HG03432 (cell line): ENCODE results near the gene HYI.
"Not testable (repeated sequence)": the region's sequence is repeated elsewhere in the genome, so short reads cannot be mapped to it uniquely, and the experiment has no call there.

Experiments used
- ATAC-seq: cut with Tn5 transposase; IDR thresholded peaks from one replicate; pipeline ENCODE4 v1.9.1; 2021; ENCODE audit warnings: mild to moderate bottlenecking, moderate library complexity; ENCODE audit not compliant: unreplicated experiment

Gene HYI

GRCh38 chr1:43432171-43432860 is 21.4 kb downstream of the HYI start:
- ATAC-seq: no peak

DNA sequence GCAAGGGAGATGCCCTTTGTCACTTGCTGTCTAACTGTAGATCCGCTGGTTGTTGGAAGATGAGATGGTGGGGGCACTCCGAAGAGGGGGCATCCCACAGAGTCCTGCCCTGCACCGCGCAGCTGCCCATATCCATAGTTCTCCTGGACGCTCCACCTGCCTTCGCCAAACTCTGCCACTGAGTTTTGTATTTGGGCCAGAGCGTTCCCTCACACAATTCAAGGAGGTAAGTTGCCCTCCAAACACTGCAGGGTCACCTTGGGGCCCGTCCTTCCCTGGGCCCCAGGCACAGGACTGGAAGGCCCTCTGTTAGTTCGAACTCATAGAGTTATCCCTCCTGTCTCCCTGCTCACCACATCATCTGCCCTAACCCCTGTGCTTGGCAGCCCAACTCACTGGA is 22.1 kb downstream of the HYI start:
- ATAC-seq: no peak

- ATAC-seq: no peak
Observed at GRCh38 chr1:43430831-43431230, 22.9 kb downstream of the HYI start.

DNA sequence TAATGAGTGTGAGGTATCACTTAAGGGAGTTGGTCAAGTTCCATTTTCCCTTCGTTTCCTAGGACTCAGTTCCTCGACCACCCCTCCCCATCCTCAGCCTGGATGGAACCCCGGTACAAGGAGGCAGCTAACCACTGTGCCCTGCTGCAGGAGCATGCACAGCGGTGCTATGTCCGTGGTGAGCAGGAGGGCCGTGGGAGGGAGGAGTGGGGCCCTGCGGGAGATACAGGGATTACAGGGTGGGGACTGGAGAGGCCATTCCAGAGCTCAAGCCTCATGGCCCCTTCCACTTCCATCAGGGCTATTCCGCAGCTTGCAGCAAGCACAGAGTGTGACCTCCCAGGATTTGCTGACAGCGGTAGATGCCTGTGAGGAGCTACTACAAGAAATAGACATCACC is 25.8 kb downstream of the HYI start:
- ATAC-seq: no peak

DNA sequence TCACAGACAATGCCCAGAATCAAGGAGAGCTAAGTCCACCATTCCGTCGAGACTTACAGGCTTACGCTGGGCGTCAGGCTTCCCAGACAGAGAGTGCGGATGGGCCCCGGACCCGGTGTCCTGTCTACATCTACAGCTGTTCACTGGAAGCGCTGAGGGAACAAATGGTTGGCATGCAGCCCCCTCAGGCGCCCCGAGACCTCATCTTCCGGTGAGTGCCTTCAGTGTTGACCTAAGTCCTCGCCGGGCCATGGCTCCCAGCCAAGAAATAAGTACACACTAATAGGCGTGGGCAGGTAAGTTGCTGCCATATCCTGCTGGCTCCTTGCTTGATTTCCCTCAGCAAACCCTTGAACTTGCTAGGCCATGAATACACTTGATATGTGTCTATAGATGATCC is 26.2 kb downstream of the HYI start:
- no peak for ATAC-seq

- no peak for ATAC-seq
Observed at GRCh38 chr1:43426221-43426620, 27.5 kb downstream of the HYI start.

DNA sequence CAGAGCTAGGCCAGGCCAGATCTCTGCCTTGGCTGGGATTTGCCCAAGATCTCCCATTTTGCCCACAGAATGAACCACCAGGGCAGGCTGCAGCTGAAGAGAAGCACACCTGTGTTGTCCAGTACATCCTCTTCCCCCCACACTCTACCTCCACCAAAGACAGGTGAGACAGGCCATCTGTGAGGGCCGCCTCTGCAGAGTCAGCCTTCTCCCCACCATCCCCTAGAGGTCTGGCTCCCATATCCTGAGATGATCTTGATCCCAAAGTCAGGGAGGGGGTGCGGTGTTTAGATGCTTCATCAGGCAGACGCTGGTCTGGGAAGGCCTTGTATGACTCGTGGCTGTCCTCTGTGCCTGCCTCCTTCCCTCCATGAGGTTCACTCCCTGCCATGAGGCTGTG is 28.7 kb downstream of the HYI start:
- no peak for ATAC-seq

DNA sequence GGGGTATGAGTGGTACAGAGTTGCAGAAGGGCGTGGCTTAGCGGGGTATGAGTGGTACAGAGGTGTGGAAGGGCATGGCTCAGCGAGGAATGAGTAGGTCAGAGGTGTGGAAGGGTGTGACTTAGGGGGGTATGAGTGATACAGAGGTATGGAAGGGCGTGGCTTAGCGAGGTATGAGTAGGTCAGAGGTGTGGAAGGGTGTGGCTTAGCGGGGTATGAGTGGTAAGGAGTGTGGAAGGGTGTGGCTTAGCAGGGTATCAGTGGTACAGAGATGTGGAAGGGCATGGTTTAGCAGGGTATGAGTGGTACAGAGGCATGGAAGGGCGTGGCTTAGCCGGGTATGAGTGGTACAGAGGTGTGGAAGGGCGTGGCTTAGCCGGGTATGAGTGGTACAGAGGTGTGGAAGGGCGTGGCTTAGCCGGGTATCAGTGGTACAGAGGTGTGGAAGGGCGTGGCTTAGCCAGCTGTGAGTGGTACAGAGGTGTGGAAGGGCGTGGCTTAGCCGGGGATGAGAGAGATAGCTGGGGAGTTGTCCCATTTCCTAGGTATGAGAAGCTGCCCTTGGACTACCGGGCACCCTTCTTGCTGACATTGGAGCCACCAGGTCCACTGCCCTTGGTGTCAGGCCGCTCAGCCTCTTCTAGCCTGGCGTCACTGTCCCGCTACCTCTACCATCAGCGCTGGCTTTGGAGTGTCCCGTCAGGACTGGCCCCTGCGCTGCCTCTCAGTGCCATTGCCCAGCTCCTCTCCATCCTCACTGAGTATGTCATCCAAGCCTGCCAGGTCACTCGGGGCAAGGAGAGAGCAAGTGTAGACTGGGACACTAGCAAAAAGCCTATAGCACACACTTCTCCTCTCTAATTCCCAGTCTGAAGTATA is 29.8 kb downstream of the HYI start:
- ATAC-seq: no peak

- ATAC-seq: no peak
Observed at GRCh38 chr1:43422995-43423671, 30.6 kb downstream of the HYI start.

DNA sequence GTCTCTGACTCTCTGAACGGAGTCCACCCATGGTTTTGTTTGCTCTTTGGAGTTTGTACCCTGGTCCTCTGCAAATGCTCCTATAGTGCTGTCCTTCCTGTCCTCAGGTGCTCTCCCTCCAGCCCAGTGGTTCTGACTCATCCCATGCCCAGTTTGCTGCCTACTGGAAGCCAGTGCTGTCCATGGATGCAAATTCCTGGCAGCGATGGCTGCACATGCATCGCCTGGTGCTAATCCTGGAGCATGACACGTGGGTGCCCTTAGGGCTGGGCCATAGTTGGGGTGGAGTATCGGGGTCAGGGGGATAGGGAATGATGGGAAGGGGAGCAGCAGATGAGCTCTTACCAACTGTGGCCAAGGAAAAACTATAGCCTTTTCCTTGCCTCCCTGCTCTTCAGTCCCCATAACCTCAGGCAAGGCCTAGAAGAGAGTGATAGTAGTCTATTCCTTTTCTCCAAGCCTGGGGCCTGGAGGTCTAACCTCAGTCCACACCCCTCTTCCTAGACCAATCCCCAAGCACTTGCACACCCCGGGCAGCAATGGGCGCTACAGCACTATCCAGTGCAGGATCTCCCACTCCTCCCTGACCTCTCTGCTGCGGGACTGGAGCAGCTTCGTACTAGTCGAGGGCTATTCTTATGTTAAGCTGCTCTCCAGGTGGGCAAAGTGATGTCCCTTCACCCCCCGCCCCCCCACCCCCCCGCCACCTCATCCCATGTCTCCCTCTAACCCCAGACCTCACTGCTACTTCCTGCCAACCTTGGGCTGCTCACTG is 31.6 kb downstream of the HYI start:
- no peak for ATAC-seq

- no peak for ATAC-seq
Observed at GRCh38 chr1:43421396-43421795, 32.3 kb downstream of the HYI start.

DNA sequence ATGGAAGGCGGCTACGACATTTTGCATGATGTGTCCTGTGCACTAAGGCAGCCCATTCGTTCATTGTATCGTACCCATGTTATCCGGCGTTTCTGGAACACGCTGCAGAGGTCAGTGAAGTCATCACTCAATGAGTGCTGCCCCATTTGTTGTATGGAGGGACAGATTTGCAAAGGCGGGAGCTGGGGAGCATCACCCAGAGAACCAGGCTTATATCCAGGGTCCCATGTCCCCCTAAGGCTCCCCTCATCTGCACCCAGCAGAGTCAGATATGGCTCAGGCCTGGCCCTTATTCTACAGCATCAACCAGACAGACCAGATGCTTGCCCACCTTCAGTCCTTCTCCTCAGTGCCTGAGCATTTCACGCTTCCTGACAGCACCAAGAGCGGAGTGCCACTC is 32.9 kb downstream of the HYI start:
- no peak for ATAC-seq

DNA sequence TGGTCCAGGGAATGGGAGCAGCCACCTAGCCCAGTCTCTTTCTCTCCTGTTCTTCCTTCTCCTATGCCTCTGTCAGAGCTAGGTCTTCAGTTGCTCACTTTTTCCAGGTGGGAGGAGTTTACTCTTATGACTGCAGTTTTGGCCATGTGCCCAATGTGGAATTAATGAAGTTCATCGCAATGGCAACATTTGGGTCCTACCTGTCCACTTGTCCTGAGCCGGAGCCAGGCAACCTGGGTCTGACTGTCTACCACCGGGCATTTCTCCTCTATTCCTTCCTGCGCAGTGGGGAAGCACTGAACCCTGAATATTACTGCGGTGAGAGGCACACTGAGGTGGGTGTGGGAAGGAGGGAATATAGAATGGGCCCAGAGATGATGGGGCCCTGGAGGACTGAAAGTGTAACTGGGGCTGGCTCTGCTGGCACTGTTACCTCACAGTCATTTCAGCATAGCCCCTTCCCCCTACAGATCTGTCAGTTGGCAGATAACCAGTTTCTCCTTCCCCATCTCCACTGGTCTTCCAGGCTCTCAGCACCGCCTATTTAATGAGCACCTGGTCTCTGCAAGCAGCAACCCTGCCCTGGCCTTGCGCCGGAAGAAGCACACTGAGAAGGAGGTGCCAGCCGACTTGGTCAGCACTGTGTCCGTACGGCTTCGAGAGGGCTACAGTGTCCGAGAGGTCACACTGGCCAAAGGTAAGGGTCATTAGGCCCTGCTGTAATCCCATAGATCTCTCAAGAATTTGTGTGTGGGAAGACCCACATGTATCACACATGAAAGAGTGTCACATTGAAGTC is 33.9 kb downstream of the HYI start:
- ATAC-seq: no peak

DNA sequence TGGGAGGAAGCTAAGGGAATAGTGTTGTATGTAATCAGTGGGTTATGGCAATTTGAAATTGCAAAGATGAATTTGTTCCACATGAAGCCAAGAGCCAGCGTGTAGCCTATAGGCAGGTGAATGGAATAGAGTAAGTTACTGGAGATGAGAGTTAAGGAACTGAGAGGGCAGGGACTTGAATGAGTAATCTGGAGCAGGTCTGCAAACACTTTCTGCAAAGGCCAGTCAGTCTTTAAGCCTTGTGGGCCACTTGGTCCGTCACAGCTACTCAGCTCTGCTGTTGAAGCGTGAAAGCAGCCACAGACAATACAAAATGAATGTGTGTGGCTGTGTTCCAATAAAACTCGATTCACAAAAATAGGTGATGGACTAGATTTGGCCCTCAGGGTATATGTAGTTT is 34.9 kb downstream of the HYI start:
- no peak for ATAC-seq

- ATAC-seq: no peak
Observed at GRCh38 chr1:43415901-43416300, 37.8 kb downstream of the HYI start.

- no peak for ATAC-seq
Observed at GRCh38 chr1:43414634-43415223, 39.0 kb downstream of the HYI start.

DNA sequence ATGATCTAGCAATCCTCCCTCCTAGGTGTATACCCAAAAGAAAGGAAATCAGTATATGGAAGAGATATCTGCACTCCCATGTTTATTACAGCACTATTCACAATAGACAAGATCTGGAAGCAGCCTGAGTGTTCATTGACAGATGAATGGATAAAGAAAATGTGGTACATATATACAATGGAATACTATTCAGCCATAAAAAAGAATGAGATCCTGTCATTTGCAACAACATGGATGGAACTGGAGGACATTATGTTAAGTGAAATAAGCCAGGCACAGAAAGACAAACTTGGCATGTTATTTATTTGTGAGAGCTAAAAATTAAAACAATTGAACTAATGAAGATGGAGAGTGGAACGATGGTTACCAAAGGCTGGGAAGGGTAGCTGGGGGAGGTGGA is 40.3 kb downstream of the HYI start:
- not testable (repeated sequence) for ATAC-seq

DNA sequence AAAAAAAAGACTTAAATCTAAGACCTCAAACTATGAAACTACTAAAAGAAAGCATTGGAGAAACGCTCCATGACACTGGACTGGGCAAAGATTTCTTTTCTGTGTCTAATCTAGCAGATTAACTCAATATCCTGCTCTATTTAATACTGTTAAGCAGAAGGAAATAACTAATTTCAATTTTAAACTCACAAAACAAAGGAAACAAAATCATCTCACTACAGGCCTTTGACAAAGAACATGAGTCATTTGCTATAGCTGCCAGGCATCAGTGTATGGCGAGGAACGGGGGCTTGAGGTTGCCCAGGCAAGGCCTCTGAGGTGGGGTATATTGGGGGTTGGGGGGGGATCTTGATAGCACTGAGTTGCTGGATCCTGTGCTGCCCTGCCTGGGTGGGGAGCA is 43.2 kb downstream of the HYI start:
- no peak for ATAC-seq

- no peak for ATAC-seq
Observed at GRCh38 chr1:43405876-43406234, 47.9 kb downstream of the HYI start.
